ENCODE results near the gene STX5. TPM values are rescaled to one million over a fixed set of nuclear protein-coding genes. Genes with fewer than 3 reads are reported as not detected.

Gene STX5
- total RNA-seq, 2 experiments from 2014 or later, result 30.6 to 41.0 TPM

DNA sequence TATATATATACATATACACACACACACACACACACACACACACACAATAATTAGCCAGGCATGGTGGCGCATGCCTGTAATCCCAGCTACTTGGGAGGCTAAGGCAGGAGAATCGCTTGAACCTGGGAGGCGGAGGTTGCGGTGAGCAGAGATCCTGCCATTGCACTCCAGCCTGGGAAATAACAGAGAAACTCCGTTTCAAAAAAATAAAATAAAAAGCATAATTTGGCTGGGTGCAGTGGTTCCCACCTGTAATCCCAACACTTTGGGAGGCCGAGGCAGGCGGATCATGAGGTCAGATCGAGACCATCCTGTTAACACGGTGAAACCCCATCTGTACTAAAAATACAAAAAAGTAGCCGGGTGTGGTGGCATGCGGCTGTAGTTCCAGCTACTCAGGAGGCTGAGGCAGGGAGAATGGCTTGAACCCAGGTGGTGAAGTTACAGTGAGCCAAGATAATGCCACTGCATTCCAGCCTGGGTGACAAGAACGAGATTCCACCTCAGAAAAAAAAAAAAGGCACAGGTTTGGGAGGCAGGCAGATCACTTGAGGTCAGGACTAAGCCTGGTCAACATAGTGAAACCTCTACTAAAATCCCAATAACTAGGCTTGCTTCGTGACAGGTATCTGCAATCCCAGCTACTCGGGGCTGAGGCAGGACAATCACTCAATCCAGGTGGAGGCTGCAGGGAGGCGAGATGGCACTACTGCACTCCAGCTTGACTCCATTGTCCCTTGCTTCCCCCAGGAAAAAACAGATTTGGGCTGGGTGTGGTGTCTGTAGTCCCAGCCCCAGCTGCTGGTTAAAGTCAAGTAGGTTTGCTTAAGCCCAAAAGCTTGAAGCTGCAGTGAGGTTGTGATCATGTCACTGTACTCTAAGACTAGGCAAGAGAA lies 19.3 kb upstream of the STX5 start:
- intact Hi-C loops (cut with micrococcal nuclease; ENCODE audit: unreplicated experiment), result no loop called here
- Histone ChIP-seq H2AFZ (ENCODE audit: low read length) (no peak overlapping the region), H3K4me1 (ENCODE audit: insufficient read depth, low read length, poor library complexity, severe bottlenecking) (peaks cover 30% of the 10 kb centered on the region), H3K9me2 (ENCODE audit: insufficient read depth, low read length) (no peaks in the 10 kb centered on the region), H4K20me1 (ENCODE audit: insufficient read depth, low read length) (peaks cover 42% of the 10 kb centered on the region), H3K9me3 (ENCODE audit: low read length) (no peaks in the 10 kb centered on the region), H3K4me3 (ENCODE audit: low read depth, low read length, poor library complexity, severe bottlenecking) (no peak overlapping the region), H3K27ac (ENCODE audit: low read depth, low read length, poor library complexity, severe bottlenecking) (peak overlapping the region; percentile 92), H3K79me2 (ENCODE audit: insufficient read depth, low read depth, low read length) (peaks cover 40% of the 10 kb centered on the region), H3K4me2 (ENCODE audit: low read length) (peak overlapping the region; percentile 99), H3K36me3 (ENCODE audit: insufficient read depth, low read length) (peaks cover 48% of the 10 kb centered on the region)
- peak; percentile 44 for DNase-seq (ENCODE audit: low spot score)
- ChIA-PET CTCF (ENCODE audit: unreplicated experiment) (interaction anchor here (0.6 kb wide), 1 partner anchor 1110 kb away, joined by 3 read pairs; no protein-coding TSS in a partner anchor), POLR2A (interaction anchor here (0.6 to 3.8 kb wide), 7 partner anchors 10 to 760 kb away, joined by 3 to 15 read pairs (median 4); partner anchors contain the start of gene WDR74)
- BruUV-seq (replicated peaks), result no TSS peak
- TF ChIP-seq EZH2phosphoT487 (IDR thresholded peaks at IDR 0.05; ENCODE audit: borderline replicate concordance, low read depth, low read length), result no peak
- TF ChIP-seq, protein P1, sequence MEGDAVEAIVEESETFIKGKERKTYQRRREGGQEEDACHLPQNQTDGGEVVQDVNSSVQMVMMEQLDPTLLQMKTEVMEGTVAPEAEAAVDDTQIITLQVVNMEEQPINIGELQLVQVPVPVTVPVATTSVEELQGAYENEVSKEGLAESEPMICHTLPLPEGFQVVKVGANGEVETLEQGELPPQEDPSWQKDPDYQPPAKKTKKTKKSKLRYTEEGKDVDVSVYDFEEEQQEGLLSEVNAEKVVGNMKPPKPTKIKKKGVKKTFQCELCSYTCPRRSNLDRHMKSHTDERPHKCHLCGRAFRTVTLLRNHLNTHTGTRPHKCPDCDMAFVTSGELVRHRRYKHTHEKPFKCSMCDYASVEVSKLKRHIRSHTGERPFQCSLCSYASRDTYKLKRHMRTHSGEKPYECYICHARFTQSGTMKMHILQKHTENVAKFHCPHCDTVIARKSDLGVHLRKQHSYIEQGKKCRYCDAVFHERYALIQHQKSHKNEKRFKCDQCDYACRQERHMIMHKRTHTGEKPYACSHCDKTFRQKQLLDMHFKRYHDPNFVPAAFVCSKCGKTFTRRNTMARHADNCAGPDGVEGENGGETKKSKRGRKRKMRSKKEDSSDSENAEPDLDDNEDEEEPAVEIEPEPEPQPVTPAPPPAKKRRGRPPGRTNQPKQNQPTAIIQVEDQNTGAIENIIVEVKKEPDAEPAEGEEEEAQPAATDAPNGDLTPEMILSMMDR (conservative IDR thresholded peaks at IDR 0.05; ENCODE audit: low read length), result no peak

DNA sequence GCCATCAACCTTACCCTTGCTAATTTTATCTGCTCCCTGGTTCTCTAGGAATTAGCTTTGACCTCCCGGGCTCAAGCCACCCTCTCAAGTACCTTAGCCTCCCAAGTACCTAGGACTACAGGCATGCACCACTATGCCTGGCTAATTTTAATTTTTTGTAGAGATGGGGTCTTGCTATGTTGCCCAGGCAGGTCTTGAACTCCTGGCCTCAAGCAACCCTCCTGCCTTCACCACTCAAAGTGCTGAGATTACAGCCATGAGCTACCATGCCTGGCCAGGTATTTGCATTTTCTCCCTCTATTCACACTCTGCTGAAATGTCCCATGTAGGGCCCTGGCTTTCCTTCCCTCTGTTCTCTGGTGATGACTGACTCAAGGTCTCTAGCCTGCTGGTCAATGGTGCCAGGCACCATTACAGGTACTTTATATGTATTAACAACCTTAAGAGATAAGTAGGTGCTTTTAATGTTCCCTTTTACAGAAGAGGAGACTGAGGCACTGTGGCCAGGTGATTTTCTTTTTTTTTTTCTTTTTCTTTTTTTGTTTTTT lies 16.0 kb upstream of the STX5 start:
- POLR2A ChIA-PET, result no interaction called here
- CTCF ChIA-PET (ENCODE audit: unreplicated experiment), result no interaction called here
- H3K4me2 ChIP-seq (ENCODE audit: low read length), result no peak overlapping the region
- BruUV-seq (replicated peaks), result no TSS peak
- no peak overlapping the region for H2AFZ ChIP-seq (ENCODE audit: low read length)
- H3K4me3 ChIP-seq (ENCODE audit: low read depth, low read length, poor library complexity, severe bottlenecking), result no peak overlapping the region
- no peak for DNase-seq (ENCODE audit: low spot score)
- H3K9me3 ChIP-seq (ENCODE audit: low read length), result no peaks in the 10 kb centered on the region
- H4K20me1 ChIP-seq (ENCODE audit: insufficient read depth, low read length), result peaks cover 15% of the 10 kb centered on the region; the same call in 1 of the 2 replicates
- H3K27ac ChIP-seq (ENCODE audit: low read depth, low read length, poor library complexity, severe bottlenecking), result no peak overlapping the region
- peaks cover 18% of the 10 kb centered on the region for H3K4me1 ChIP-seq (ENCODE audit: insufficient read depth, low read length, poor library complexity, severe bottlenecking)
- peaks cover 8% of the 10 kb centered on the region; the same call in 1 of the 2 replicates for H3K79me2 ChIP-seq (ENCODE audit: insufficient read depth, low read depth, low read length)
- intact Hi-C loops (cut with micrococcal nuclease; ENCODE audit: unreplicated experiment), result no loop called here
- H3K9me2 ChIP-seq (ENCODE audit: insufficient read depth, low read length), result no peaks in the 10 kb centered on the region
- TF ChIP-seq EZH2phosphoT487 (IDR thresholded peaks at IDR 0.05; ENCODE audit: borderline replicate concordance, low read depth, low read length), result no peak
- TF ChIP-seq, protein P1 (conservative IDR thresholded peaks at IDR 0.05; ENCODE audit: low read length), result no peak
- H3K36me3 ChIP-seq (ENCODE audit: insufficient read depth, low read length), result peaks cover 18% of the 10 kb centered on the region

Data from OCI-LY7 (cell line).